H1 (cell line): ENCODE results near the gene PYGL. TPM values are rescaled to one million over a fixed set of nuclear protein-coding genes. Genes with fewer than 3 reads are reported as not detected.

Source experiments
- CTCF ChIA-PET: fragments of 300-600 bp; sonication (Branson Sonifier 250); formaldehyde crosslinking; loops from one replicate; lab custom pipeline; 2021; ENCODE audit not compliant: partially characterized antibody; lab: Charles Lee
- POLR2A ChIA-PET: fragments of 300-600 bp; sonication (Branson Sonifier 250); formaldehyde crosslinking; loops from one replicate; lab custom pipeline; 2021; ENCODE audit warnings: inconsistent platforms; ENCODE audit not compliant: partially characterized antibody; lab: Charles Lee
- DNase-seq, 2 experiments: peaks; one replicate each; pipeline versions ENCODE4 v3.0.0 to v3.0.0-alpha.2; 2010 to 2022; ENCODE audit warnings: low spot score in 2 of 2, low read depth in 1 of 2, mixed read lengths in 1 of 2
- FAIRE-seq: peaks from 2 replicates; lab custom pipeline; 2011; peaks lifted over from hg19 to GRCh38; lab: Jason Lieb, UNC
- H2AFZ ChIP-seq: 2 replicates; pipeline ENCODE4 v1.8.1; 2012; ENCODE audit warnings: low read length, inconsistent platforms
- H2AK5ac ChIP-seq: 2 replicates; pipeline ENCODE4 v1.6.1; 2013; ENCODE audit warnings: low read depth, low read length
- H2BK120ac ChIP-seq: replicated peaks from 2 replicates; pipeline ENCODE3; 2013; ENCODE audit warnings: low read depth, low read length, inconsistent platforms
- H2BK12ac ChIP-seq: 2 replicates; pipeline ENCODE4 v1.6.1; 2013; ENCODE audit warnings: low read depth, low read length
- H2BK15ac ChIP-seq: 2 replicates; pipeline ENCODE4 v1.6.1; 2013; ENCODE audit warnings: low read length
- H2BK20ac ChIP-seq: 2 replicates; pipeline ENCODE4 v1.6.1; 2013; ENCODE audit warnings: low read length
- H2BK5ac ChIP-seq: 2 replicates; pipeline ENCODE4 v1.6.1; 2013; ENCODE audit warnings: low read depth, low read length
- H3K14ac ChIP-seq: 2 replicates; pipeline ENCODE4 v1.6.1; 2013; ENCODE audit warnings: inconsistent platforms; ENCODE audit not compliant: insufficient read length
- H3K18ac ChIP-seq: 2 replicates; pipeline ENCODE4 v1.6.1; 2013; ENCODE audit warnings: low read length; ENCODE audit errors: extremely low read depth
- H3K23ac ChIP-seq: 2 replicates; pipeline ENCODE4 v1.6.1; 2013; ENCODE audit warnings: inconsistent platforms; ENCODE audit not compliant: insufficient read length
- H3K23me2 ChIP-seq: 2 replicates; pipeline ENCODE4 v1.6.1; 2013; ENCODE audit warnings: low read depth, low read length
- H3K27ac ChIP-seq: 2 replicates; pipeline ENCODE4 v1.6.1; 2011; ENCODE audit warnings: low read depth, low read length, inconsistent platforms
- H3K27me3 ChIP-seq, 4 experiments: replicated peaks in 1 of 4; 1 replicate in 1 of 4; 2 replicates in 3 of 4; pipeline versions ENCODE4 v1.6.1 to v1.8.1; 2011 to 2013; ENCODE audit warnings: low read length in 3 of 4, mild to moderate bottlenecking in 3 of 4, inconsistent platforms in 2 of 4, mixed read lengths in 2 of 4, moderate library complexity in 1 of 4; ENCODE audit not compliant: control insufficient read depth in 3 of 4, insufficient read depth in 3 of 4; ENCODE audit errors: extremely low read depth in 1 of 4
- H3K36me3 ChIP-seq, 4 experiments: 2 replicates each; pipeline versions ENCODE4 v1.6.1 to v1.8.1; 2011 to 2013; ENCODE audit warnings: mild to moderate bottlenecking in 4 of 4, low read length in 3 of 4, moderate library complexity in 2 of 4, control low read depth in 1 of 4, inconsistent platforms in 1 of 4; ENCODE audit not compliant: insufficient read depth in 4 of 4, control insufficient read depth in 2 of 4
- H3K4ac ChIP-seq: replicated peaks from 2 replicates; pipeline ENCODE3; 2013; ENCODE audit warnings: low read length, low read depth, mixed read lengths, inconsistent platforms; ENCODE audit not compliant: insufficient read length
- H3K4me1 ChIP-seq, 4 experiments: replicated peaks in 1 of 4; 1 replicate in 1 of 4; 2 replicates in 3 of 4; pipeline versions ENCODE4 v1.6.1 to v1.8.1; 2011 to 2013; ENCODE audit warnings: low read length in 3 of 4, inconsistent platforms in 2 of 4, mixed read lengths in 1 of 4; ENCODE audit not compliant: insufficient read depth in 4 of 4, control insufficient read depth in 3 of 4
- H3K4me2 ChIP-seq, 2 experiments: 2 replicates each; pipeline versions ENCODE4 v1.6.1 to v1.8.1; 2011 to 2013; ENCODE audit warnings: low read depth in 2 of 2, low read length in 2 of 2, control low read depth in 1 of 2, inconsistent platforms in 1 of 2, mild to moderate bottlenecking in 1 of 2; ENCODE audit not compliant: insufficient read depth in 1 of 2
- H3K4me3 ChIP-seq, 4 experiments: fragments of 200-600, 300-600 bp in 1 of 4; sonication (generic), shearing (Covaris generic), sonication (Bioruptor Twin) in 1 of 4; 2 replicates each; pipeline versions ENCODE4 v1.5.1 to v1.8.1; 2011 to 2016; ENCODE audit warnings: low read length in 4 of 4, low read depth in 3 of 4, control low read depth in 2 of 4, inconsistent platforms in 2 of 4, mild to moderate bottlenecking in 2 of 4, mixed read lengths in 1 of 4, moderate library complexity in 1 of 4; ENCODE audit not compliant: insufficient read depth in 2 of 4; ENCODE audit errors: extremely low read depth in 1 of 4
- H3K56ac ChIP-seq: replicated peaks from 2 replicates; pipeline ENCODE3; 2013; ENCODE audit warnings: low read depth, mild to moderate bottlenecking, mixed read lengths, low read length, inconsistent platforms; ENCODE audit not compliant: insufficient read length
- H3K79me1 ChIP-seq: 2 replicates; pipeline ENCODE4 v1.6.1; 2013; ENCODE audit warnings: low read depth, low read length, control low read depth
- H3K79me2 ChIP-seq, 2 experiments: 2 replicates each; pipeline versions ENCODE4 v1.6.1 to v1.8.1; 2012 to 2013; ENCODE audit warnings: low read length in 2 of 2, mild to moderate bottlenecking in 2 of 2, inconsistent platforms in 1 of 2; ENCODE audit not compliant: insufficient read depth in 2 of 2, control insufficient read depth in 1 of 2
- H3K9ac ChIP-seq, 4 experiments: replicated peaks in 1 of 4; 1 replicate in 1 of 4; 2 replicates in 3 of 4; pipeline versions ENCODE4 v1.6.1 to v1.8.1; 2011 to 2013; ENCODE audit warnings: low read depth in 3 of 4, low read length in 3 of 4, control low read depth in 2 of 4, mild to moderate bottlenecking in 2 of 4, moderate library complexity in 2 of 4, inconsistent platforms in 1 of 4; ENCODE audit errors: extremely low read depth in 1 of 4
- H3K9me3 ChIP-seq, 2 experiments: 2 replicates each; pipeline versions ENCODE4 v1.6.1 to v1.8.1; 2012 to 2013; ENCODE audit warnings: mild to moderate bottlenecking in 2 of 2, moderate library complexity in 2 of 2, control low read depth in 1 of 2, inconsistent platforms in 1 of 2, low read depth in 1 of 2, low read length in 1 of 2, mixed read lengths in 1 of 2; ENCODE audit not compliant: insufficient read depth in 2 of 2
- H4K20me1 ChIP-seq, 2 experiments: replicated peaks in 1 of 2; 2 replicates each; pipeline versions ENCODE3 to v1.8.1; 2011 to 2013; ENCODE audit warnings: inconsistent platforms in 2 of 2, low read length in 2 of 2, mild to moderate bottlenecking in 1 of 2; ENCODE audit not compliant: insufficient read depth in 2 of 2, control insufficient read depth in 1 of 2
- H4K5ac ChIP-seq: 2 replicates; pipeline ENCODE4 v1.6.1; 2013; ENCODE audit warnings: low read length, low read depth, mixed read lengths, inconsistent platforms; ENCODE audit not compliant: insufficient read length
- H4K8ac ChIP-seq: 2 replicates; pipeline ENCODE4 v1.8.0; 2013; ENCODE audit warnings: mild to moderate bottlenecking, moderate library complexity, low read length, inconsistent platforms; ENCODE audit not compliant: insufficient read depth; ENCODE audit errors: extremely low read depth
- H4K91ac ChIP-seq: replicated peaks from 2 replicates; pipeline ENCODE3; 2013; ENCODE audit warnings: low read length, mixed read lengths, inconsistent platforms; ENCODE audit not compliant: insufficient read length
- ASH2L ChIP-seq: fragments of 200-600, 300-600 bp; sonication (generic); IDR thresholded peaks from one replicate; pipeline ENCODE4 v1.7.1; 2017; ENCODE audit warnings: low read length
- ATF2 ChIP-seq: IDR thresholded peaks from 2 replicates; pipeline ENCODE4 v1.6.1; 2012; ENCODE audit warnings: low read length, inconsistent platforms
- EZH2 ChIP-seq: fragments of 200-600 bp; sonication (generic); IDR thresholded peaks from 2 replicates; pipeline ENCODE4 v1.7.1; 2012; ENCODE audit warnings: low read depth, mild to moderate bottlenecking, moderate library complexity, low read length, inconsistent platforms; ENCODE audit not compliant: severe bottlenecking
- KDM4A ChIP-seq: IDR thresholded peaks from one replicate; pipeline ENCODE4 v1.7.1; 2012; ENCODE audit warnings: low read depth, mild to moderate bottlenecking, moderate library complexity, low read length, inconsistent platforms; ENCODE audit not compliant: severe bottlenecking
- NANOG ChIP-seq: IDR thresholded peaks from 2 replicates; pipeline ENCODE4 v1.6.1; 2011; ENCODE audit warnings: low read length, low read depth, mild to moderate bottlenecking, inconsistent platforms; ENCODE audit not compliant: insufficient read depth, poor library complexity, severe bottlenecking
- RBBP5 ChIP-seq: IDR thresholded peaks from 2 replicates; pipeline ENCODE4 v1.7.1; 2012; ENCODE audit warnings: low read depth, mild to moderate bottlenecking, inconsistent platforms, low read length, moderate library complexity, borderline replicate concordance
- RFX5 ChIP-seq: IDR thresholded peaks from 2 replicates; pipeline ENCODE4 v1.6.1; 2011; ENCODE audit warnings: low read depth, low read length, improper control_type of control experiment, borderline replicate concordance
- SUZ12 ChIP-seq: fragments of 200-600 bp; sonication (generic); IDR thresholded peaks from 2 replicates; pipeline ENCODE4 v1.6.1; 2012; ENCODE audit warnings: mild to moderate bottlenecking, inconsistent platforms, low read length, moderate library complexity, mixed read lengths
- TEAD4 ChIP-seq: IDR thresholded peaks from 2 replicates; pipeline ENCODE4 v1.6.1; 2012; ENCODE audit warnings: low read depth, low read length, inconsistent platforms, mixed read lengths
- WGBS, 2 experiments: shearing (Covaris generic) in 1 of 2; methylation state at CpG; one replicate each; pipeline versions ENCODE4 v1.1.6 to v1.1.7; 2013 to 2015; ENCODE audit warnings: low lambda C conversion rate in 2 of 2, mixed read lengths in 2 of 2, inconsistent platforms in 1 of 2, low coverage in 1 of 2, missing lambda C conversion rate in 1 of 2; ENCODE audit not compliant: insufficient replicate concordance in 2 of 2, insufficient coverage in 1 of 2, insufficient read length in 1 of 2; ENCODE audit errors: extremely low coverage in 1 of 2, missing lambda C conversion rate in 1 of 2; 5-methylcytosine and 5-hydroxymethylcytosine counted together
- polyA plus RNA-seq, 7 experiments: library from polyadenylated mRNA; depleted of rRNA in 3 of 7; stranded (reverse) in 5 of 7; unstranded in 2 of 7; fragments of >200 nt in 5 of 7; fragments of 200-250 nt in 2 of 7; gene quantifications; 1 replicate in 5 of 7; 2 replicates in 1 of 7; 4 replicates in 1 of 7; pipeline versions ENCODE4 v1.2.1 to v1.2.3, GENCODE V29; 2011 to 2013; ENCODE audit warnings: missing spikeins in 2 of 7, mixed read lengths in 2 of 7
- total RNA-seq: library from RNA; stranded (reverse); fragmentation: NEBNext Ultra II Directional; extraction: Animal tissue kit (Norgen Biotek cat#: 25700); gene quantifications from 2 replicates; pipeline ENCODE4 v1.2.1, GENCODE V29; 2021

PYGL gene
- total and polyA plus RNA-seq, 2 of the 8 experiments (the other 6 are each of a cell fraction or from before 2014, with no cell fraction given): 26.1 to 50.5 TPM

GRCh38 chr14:50871914-50872732 lies 72.2 kb downstream of the PYGL start, which contains the start of gene ABHD12B:
Gene ABHD12B (plus strand): TSS chr14:50872053. CDS start chr14:50872175, 122 bp downstream.
- POLR2A ChIA-PET: interaction anchor here (0.8 to 1.5 kb wide), 4 partner anchors 12 to 43 kb away, joined by 3 read pairs; no protein-coding TSS in a partner anchor
- TF ChIP-seq ASH2L (peak; percentile 64), RBBP5 (peak; percentile 77), TEAD4 (no peak), ATF2 (no peak), KDM4A (peak; percentile 87), SUZ12 (peak; percentile 60), NANOG (no peak), EZH2 (peak; percentile 69), RFX5 (no peak)

More at GRCh38 chr14:50871914-50872732, 72.2 kb downstream of the PYGL start, which contains the start of gene ABHD12B:
- DNase-seq (peak in 1 of 2 experiments; percentile 60), FAIRE-seq (no peak)
- H4K5ac ChIP-seq: no peak within 1 kb of the TSS
- H3K4me2 ChIP-seq: peak within 1 kb of the TSS; percentile 14 to 64; a peak in 3 of 4 replicates
- no peak within 1 kb of the TSS for H2BK120ac ChIP-seq
- H3K9ac ChIP-seq: no peak within 1 kb of the TSS
- H2AK5ac ChIP-seq: no peak within 1 kb of the TSS
- H4K20me1 ChIP-seq: no peaks in the 10 kb centered on the region
- H4K8ac ChIP-seq: peak within 1 kb of the TSS; percentile 37; the same call in 1 of the 2 replicates
- H3K18ac ChIP-seq: no peak within 1 kb of the TSS
- H2AFZ ChIP-seq: no peak within 1 kb of the TSS
- H4K91ac ChIP-seq: no peak within 1 kb of the TSS
- H3K79me2 ChIP-seq: no peaks in the 10 kb centered on the region
- H3K4me1 ChIP-seq: peaks cover 0 to 3% (median 1%) of the 10 kb centered on the region in 4 experiments; a peak in 1 of 7 replicates
- H2BK20ac ChIP-seq: no peak within 1 kb of the TSS
- H3K9me3 ChIP-seq: no peaks in the 10 kb centered on the region
- H3K4me3 ChIP-seq: peak within 1 kb of the TSS; percentile 37 to 59 (median 38)
- no peak within 1 kb of the TSS for H3K23ac ChIP-seq
- WGBS, 2 experiments: 13% methylated on average over 32 of the region's 63 CpGs; no CpG with 5 or more reads in 1 of the 2 experiments
- no peak within 1 kb of the TSS for H2BK12ac ChIP-seq
- CTCF ChIA-PET: interaction anchor here (0.9 to 3.7 kb wide), 4 partner anchors 11 to 151 kb away, joined by 3 to 15 read pairs (median 4); no protein-coding TSS in a partner anchor
- no peaks in the 10 kb centered on the region for H3K79me1 ChIP-seq
- peaks cover 3 to 24% (median 15%) of the 10 kb centered on the region in 4 experiments; a peak in 6 of 7 replicates for H3K27me3 ChIP-seq
- no peaks in the 10 kb centered on the region for H3K36me3 ChIP-seq
- H2BK5ac ChIP-seq: no peak within 1 kb of the TSS
- H3K56ac ChIP-seq: no peak within 1 kb of the TSS
- H3K23me2 ChIP-seq: peaks cover 2% of the 10 kb centered on the region; the same call in 1 of the 2 replicates
- no peak within 1 kb of the TSS for H3K27ac ChIP-seq
- no peak within 1 kb of the TSS for H2BK15ac ChIP-seq
- H3K4ac ChIP-seq: no peak within 1 kb of the TSS
- H3K14ac ChIP-seq: no peak within 1 kb of the TSS
